CD4-positive, alpha-beta T cell treated with Interleukin-6 for 4 hours (primary cell): ENCODE measurements around the gene MREG.
"Not testable (repeated sequence)": the region's sequence is repeated elsewhere in the genome, so short reads cannot be mapped to it uniquely, and the experiment has no call there.

Experiments
- DNase-seq: peaks from one replicate; pipeline ENCODE4 v3.0.0-alpha.2; 2020; ENCODE audit warnings: mixed read lengths

Gene MREG

GRCh38 chr2:215988556-215989207, 24.7 kb downstream of the MREG start:
- not testable (repeated sequence) for DNase-seq

DNA sequence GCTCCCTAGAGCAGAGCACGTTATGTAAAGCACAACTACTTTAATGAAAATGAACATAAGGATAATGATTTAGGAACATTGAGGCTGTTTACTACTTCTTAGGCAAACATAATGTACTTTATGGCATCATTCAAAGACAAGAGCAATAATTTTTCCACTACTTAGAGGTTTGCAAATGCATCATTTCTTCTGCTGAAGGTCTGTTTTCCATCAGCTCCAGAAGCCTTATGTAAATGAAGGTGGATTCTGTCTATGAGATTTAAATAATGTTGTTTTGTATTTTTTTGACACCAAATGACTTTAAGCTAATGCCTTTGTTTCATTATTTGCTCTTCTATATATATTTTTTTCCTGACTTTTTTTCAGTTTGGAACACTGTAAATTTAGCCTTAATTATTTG, 28.1 kb downstream of the MREG start:
- DNase-seq: no peak

GRCh38 chr2:215984661-215985060, 28.7 kb downstream of the MREG start:
- DNase-seq: no peak

GRCh38 chr2:215983581-215984351, 29.6 kb downstream of the MREG start:
- no peak for DNase-seq

DNA sequence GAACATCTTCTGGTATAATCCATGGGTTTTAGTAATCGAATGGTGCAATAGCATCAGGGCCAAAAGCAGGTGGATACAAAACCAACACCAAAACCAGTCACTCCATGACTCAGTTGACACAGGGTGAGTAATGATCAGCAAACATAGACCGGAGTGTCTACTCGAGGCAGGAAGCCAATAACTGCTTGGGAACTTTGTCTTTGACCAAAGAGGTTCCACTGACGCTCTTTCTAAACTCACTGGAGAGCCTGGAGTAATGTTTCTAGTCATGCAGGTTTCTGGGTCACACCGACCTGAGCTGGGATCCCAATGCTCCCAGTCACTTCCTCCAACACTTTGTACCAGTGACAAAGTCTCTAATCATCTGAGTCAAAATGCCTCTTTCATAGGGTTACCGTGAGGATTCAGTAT, 30.9 kb downstream of the MREG start:
- no peak for DNase-seq

- no peak for DNase-seq
Observed at GRCh38 chr2:215981115-215981514, 32.2 kb downstream of the MREG start.

- DNase-seq: no peak
Observed at GRCh38 chr2:215979620-215980019, 33.7 kb downstream of the MREG start.

DNA sequence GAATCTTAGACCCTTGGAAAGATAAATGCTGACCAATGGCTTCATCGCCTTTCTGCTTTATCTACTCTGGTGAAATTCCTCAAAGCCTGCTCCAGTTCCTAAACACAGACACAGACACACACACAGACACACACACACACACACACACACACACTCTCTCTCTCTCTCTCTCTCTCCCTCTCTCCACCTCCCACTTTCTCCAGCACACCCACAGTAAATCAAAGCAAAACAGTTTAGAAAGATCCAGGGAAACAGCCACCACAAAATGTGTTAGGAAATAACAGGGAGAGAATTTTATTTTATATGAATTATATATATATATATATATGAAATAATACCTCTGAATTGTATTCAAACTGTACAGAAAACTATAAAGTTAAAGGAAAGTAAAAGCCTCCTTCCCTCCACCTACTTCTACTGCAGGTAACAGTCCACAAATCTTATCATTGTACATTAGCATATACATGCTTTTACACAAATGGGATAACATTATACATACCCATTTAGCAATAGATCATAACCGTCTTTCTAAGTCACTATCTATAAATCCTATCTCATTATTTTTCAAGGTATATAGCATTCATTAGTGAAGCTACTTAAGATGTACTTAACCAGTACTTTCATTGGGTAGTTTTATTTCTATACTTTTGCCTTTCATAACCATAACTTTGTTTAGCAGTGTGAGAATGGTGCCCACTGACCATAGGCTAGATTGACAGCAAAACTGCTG, 38.5 kb downstream of the MREG start:
- DNase-seq: no peak

GRCh38 chr2:215973954-215974699, 39.2 kb downstream of the MREG start:
- no peak for DNase-seq

DNA sequence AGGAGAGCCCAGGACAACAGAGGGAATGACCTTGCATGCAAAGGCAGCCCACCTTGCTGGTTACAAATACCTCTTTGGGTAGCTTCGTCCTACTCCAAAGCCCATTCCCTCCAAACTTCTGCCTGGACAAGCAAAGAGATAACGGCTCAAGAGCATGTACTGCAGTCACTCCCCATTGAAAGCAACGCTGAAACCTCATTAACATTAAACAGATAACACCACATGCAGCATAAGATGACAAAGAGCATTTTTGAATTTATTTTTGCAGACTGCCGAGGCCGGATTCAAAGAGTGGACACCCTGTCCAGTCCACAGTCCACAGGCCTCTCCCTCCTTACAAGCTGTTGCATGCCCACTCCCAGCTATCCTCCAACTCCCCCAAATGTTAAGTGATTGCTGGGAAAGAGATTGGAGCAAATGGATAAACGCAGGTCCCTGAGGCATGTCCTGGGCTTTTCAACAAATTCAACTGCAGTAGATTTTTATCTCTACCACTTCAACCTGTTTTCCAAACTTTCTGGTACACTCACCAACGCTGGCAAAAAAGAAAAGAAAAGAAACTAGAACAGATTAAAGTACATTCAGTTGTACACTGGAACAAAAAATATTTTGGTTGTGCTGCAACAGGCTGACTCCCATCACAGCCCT, 40.1 kb downstream of the MREG start:
- DNase-seq: no peak

DNA sequence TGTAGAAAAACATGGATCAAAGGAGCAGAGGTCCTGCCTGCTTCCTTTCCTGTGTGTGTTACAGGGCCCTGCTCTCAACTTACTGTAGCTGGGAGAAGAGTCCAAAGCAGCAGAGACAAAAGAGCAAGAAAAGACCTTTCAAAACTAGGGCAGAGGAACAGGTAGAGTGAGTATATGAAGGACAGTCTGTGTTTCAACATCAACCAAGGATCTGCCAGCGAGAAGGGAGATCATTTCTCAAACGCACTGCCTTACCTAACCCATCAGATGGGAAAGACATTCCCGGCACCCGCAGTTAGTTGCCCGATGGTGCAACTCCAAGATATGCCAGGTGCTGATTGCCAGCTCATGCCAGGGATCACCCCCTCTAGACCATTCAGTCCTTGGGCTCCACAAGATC, 41.7 kb downstream of the MREG start:
- DNase-seq: no peak

- not testable (repeated sequence) for DNase-seq
Observed at GRCh38 chr2:215970894-215971293, 42.5 kb downstream of the MREG start.

DNA sequence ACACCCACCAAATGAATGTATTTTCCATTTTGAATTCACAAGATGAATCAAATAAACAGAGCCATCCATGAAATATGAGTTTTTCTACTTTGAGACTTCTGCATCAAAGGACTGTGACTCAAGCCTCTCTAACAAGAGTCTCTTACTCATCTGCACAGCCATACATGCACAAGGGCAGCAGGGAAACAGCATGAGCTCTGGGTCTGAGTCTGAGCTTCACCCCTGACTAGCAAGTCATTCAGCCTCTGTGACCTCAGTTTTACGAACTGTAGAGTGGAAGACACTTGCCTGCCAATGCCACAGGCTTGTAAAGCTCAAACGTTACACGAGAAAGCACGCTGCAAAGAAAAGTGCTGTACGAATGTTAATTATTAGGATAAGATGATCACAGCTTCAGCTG, 42.9 kb downstream of the MREG start:
- DNase-seq: no peak

DNA sequence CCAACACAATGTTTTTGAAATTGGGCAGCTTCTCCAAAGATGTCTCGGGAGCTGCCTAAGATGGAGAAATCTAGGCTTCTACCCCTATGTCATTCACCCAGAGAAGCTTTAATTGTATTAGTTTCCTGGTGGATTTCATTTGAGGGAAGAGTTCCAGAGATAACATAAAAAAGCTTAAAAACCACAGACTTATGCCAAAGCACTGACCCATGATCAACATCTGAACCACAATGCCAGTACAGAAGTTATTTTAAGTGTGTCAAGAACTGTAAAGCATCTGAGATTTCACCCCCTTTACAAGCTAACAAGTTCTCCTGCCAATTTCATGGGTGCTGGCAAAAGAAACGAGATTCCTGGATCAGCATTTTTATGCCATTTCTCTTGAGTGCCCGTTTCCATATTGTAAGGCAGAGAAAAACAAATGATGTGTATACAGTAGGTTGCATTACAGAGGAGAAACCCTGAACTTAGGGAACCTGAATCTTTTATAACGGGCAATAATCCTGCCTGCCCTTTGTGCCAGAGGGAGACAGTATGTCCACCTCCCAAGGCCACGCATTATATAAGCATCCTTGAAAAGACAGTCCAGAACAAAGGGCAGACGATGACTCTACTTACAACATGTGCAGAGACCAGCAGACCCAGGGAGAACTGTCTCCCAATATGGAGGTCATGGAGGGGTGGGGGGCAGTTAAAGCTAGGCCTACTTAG, 44.1 kb downstream of the MREG start:
- DNase-seq: no peak

GRCh38 chr2:215968499-215968898, 44.9 kb downstream of the MREG start:
- no peak for DNase-seq

DNA sequence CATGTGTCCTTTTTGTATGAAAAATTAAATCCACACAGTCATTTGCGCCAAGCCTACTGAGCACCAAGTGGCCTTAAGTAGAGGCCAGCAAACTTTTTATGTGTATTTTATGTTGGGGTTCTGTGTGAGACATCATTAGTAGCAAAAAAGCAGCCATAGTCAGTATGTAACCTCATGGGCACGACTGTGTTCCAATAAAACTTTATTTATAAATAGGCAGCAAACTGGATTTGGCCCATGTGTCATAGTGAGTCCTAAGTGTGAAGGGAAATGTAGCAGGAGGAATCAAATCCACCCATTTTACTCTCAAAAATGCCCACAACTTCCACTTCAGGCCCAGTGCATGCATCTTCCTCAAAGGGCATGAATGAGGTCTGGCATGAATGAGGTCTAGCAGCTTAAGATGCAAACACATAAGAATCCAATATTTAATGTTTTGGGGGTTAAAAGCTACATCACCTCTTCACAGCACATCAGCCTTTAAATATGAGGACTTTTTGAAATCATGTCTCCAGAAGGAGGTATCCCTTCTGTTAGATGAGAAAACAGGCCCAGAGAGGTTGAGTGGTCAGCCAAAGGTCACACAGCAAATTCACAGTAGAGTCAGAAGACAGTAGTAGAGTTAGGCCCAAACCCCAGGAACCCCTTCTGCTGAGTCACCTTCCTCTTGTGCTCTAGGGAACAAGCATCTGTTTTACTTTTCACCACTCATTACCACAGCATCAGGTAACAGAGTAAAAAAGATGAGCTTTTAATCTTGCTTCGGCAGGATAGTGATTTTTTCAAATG, 45.6 kb downstream of the MREG start:
- no peak for DNase-seq

DNA sequence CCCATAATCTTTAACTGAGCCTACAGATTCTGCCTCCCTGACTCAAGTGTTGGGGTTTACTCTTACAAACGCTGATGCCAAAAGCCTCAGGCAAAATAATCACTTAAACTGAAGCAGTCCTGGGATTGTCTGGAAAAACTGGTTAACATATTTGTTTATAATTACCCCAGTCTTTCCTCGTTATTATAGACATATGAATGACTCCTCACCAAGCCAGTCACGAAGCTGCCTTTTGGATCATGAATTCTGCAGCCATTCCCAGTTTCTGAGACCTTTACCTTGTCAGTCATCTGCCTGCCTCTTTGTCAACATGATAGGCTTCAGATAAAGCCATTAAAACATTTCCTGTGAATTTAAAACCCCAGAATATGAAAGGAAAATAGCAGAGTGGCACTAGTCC, 46.4 kb downstream of the MREG start:
- no peak for DNase-seq

DNA sequence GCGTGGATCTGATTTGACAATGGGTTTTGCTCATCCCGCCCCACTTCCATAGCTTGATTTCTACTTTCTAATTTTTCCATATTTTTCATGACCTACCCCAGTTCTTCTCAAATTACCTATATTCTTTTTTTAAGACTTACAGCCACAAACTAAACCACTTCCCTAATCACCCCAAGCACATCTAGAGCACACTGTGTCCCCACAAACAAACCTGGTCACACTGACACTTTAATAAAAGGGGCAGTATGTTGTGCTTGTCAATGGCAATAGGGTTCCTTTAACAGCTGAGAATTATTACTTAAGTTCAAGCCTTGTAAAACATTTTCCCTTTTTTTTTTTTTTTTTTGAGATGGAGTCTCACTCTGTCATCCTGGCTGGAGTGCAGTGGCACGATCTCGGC, 47.1 kb downstream of the MREG start:
- no peak for DNase-seq

GRCh38 chr2:215965532-215966165, 47.7 kb downstream of the MREG start:
- DNase-seq: no peak

DNA sequence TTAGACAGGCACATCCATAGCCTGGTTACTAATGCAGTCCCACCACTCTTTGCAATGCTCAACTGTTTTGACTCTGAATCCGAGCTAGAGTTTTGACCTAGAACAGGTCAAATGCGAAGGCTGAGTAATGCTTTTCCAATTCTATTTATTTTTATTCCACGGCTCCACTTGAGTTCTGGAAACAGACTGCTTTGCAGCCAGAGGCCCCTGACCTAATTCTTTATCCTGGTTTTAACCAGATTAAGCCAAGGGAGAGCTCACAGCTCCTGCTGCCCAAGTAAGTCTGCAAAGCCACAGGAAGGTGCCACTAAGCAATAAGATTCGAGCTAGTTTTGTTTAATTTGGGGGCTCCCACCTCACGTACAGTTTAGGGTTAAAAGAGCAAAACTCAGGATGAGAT, 51.4 kb downstream of the MREG start:
- no peak for DNase-seq

GRCh38 chr2:215958257-215958656, 55.1 kb downstream of the MREG start:
- DNase-seq: no peak
